ENCODE measurements around the gene FAF1.

GRCh38 chr1:50969611-50970508, 9.8 kb upstream of the FAF1 start, which contains the start of gene CDKN2C:
- TF ChIP-seq, protein P1, sequence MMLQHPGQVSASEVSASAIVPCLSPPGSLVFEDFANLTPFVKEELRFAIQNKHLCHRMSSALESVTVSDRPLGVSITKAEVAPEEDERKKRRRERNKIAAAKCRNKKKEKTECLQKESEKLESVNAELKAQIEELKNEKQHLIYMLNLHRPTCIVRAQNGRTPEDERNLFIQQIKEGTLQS (IDR thresholded peaks at IDR 0.05; ENCODE audit: insufficient read depth, low read depth, low read length): no peak
- TF ChIP-seq CTCF (IDR thresholded peaks at IDR 0.05; ENCODE audit: control extremely low read depth in 1 of 3, insufficient read depth in 1 of 3, low read depth in 1 of 3, low read length in 3 of 3) (no peak), POLR2A (IDR thresholded peaks at IDR 0.05; ENCODE audit: control extremely low read depth in 1 of 2, low read depth in 2 of 2, low read length in 2 of 2) (no peak), TAF1 (IDR thresholded peaks at IDR 0.05; ENCODE audit: low read depth, low read length) (no peak), SUZ12 (IDR thresholded peaks at IDR 0.05; ENCODE audit: low read length) (peak; percentile 97), TAF7 (optimal IDR thresholded peaks at IDR 0.05; ENCODE audit: borderline replicate concordance, low read depth, low read length) (no peak), SRF (IDR thresholded peaks at IDR 0.05; ENCODE audit: low read depth, low read length) (no peak), JUN (IDR thresholded peaks at IDR 0.05; ENCODE audit: low read depth, low read length) (no peak)
- TF ChIP-seq, protein P2, sequence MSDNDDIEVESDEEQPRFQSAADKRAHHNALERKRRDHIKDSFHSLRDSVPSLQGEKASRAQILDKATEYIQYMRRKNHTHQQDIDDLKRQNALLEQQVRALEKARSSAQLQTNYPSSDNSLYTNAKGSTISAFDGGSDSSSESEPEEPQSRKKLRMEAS (IDR thresholded peaks at IDR 0.05): no peak

Data from H1 (cell line).